ENCODE data around the gene EYS. TPM values are rescaled to one million over a fixed set of nuclear protein-coding genes. Genes with fewer than 3 reads are reported as not detected.

Gene EYS
- total RNA-seq, 1 donor from 2014 or later: not detected

DNA sequence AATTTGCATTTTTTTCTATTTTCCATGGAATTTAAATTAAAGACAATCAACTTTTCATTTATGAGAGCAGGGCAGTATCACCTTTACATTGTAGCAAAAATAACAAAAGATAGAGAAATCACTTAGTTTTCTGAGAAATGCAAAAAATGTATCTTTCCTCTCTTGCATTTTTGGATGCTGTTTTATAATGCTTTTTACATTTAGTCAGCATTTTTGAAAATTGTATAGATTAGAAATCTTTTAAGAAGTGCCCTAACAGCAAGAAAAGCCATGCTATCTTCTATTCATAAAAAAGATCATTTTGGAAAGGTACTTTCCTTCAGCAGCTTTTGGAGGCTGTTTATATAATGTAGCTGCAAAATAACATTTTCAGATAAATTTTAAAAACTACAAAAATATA lies 421.8 kb downstream of the EYS start:
- no peak for ATAC-seq
- intact Hi-C loops (cut with micrococcal nuclease): no loop called here
- no peak for DNase-seq

DNA sequence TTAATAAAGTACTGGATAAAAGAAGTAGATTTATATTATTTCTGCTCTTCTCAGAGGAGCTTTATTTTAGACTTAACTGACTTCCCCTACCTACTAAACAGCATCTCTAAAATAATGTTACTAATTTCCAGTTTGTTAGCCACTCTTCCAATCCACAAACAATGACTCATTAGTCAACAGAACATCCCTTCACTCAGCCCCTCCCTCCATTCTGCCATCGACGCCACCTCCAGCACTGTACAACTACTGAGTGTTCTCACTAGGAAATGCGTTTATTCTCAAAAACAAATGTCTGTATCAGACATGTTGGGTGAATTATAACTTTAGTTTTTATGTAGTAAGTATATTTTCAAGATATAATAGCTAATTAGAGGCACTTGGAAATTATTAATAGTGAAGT lies 427.0 kb downstream of the EYS start:
- intact Hi-C loops (cut with micrococcal nuclease): no loop called here
- ATAC-seq (no peak), DNase-seq (no peak)

DNA sequence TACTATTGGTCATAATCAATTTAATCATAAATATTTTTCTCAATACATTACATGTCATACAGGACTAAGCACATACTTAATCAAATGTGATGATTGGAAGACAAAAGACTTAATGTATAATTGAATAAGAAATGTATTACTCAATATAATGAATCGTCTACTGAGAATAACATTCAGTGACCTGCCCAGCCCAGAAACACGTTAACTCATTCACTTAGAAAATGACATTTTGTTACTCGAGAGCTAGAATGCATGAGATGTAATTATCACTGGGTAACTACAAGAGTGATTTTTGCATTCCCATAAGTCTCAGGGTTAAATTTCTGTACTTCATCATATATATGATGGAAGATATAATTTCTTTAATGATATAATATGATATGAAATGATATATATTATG lies 444.8 kb downstream of the EYS start:
- no peak for ATAC-seq
- DNase-seq: no peak
- intact Hi-C loops (cut with micrococcal nuclease): no loop called here

DNA sequence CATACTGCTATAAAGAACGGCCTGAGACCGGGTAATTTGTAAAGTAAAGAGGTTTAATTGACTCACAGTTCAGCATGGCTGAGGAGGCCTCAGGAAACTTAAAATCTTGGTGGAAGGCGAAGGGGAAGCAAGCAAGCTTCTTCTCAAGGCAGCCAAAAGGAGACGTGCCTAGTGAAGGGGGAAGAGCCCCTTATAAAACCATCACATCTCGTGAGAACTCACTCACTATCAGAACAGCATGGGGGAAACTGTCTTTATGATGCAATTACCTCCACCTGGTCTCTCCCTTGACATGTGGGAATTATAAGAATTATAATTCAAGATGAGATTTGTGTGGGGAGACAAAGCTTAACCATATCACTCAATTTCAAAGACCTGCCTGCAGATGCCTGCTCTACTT lies 447.0 kb downstream of the EYS start:
- no peak for DNase-seq
- intact Hi-C loops (cut with micrococcal nuclease): no loop called here
- no peak for ATAC-seq

DNA sequence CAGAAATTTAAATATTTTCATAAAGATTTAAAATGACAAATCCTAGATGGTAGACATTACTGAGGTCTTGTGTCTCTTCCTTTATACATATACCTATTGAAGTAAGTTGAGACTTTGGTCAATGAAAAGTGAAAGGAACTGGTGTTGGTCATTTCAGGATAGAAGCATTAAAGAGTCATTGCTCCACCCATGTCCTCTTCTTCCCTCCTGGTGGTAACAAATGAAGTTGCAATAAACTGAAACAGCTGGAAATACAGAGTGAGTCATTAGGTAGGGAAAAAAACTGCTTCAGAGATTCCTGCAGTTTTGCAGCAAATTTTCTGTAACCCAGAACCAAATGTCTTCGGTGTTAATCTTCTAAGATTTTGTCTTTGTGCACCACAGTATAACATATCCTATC lies 448.0 kb downstream of the EYS start:
- no peak for ATAC-seq
- no peak for DNase-seq
- intact Hi-C loops (cut with micrococcal nuclease): no loop called here

DNA sequence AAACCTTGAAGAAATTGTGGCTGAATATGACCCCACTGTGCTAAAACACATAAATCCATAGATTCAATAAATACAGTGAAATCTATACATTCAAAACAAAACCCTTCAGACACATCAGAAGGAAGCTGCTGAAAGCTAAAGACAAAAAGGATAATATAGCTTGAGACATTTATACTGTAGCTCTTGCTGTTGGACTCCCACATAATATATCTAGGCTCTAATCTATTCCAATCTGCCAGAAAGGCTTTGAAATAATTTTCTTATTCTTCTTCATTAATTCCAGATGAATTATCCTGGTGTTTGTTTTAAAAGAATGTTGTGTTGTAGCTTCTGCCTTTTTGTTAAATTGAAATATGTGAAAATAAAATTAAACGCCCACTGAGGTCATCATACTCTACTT lies 454.0 kb downstream of the EYS start:
- DNase-seq: no peak
- intact Hi-C loops (cut with micrococcal nuclease): no loop called here
- ATAC-seq: no peak

DNA sequence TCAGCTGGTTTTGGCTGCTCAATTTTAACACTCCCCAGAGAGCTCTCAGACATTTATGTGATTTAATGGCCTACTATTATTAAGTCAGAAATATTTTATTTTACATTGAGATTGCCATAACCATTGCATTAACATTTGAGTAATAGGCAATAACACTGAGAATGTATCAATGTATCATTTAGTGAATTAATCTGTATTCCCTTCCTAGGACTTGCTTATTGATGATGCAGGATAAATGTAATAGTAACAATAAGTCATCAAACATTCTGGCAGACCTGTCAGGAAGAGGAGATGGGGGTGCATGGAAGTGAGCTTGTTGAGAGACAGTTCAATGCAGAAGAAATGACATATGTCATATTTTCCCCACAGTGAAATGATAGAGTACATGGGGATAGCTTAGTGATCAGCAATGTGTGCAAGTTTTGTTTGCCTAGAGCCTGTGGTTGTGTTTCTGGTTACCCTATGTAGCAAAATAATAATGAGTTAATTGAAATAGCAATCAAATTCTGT lies 458.9 kb downstream of the EYS start:
- no peak for ATAC-seq
- intact Hi-C loops (cut with micrococcal nuclease): no loop called here
- DNase-seq: no peak

- ATAC-seq (no peak), DNase-seq (no peak)
- intact Hi-C loops (cut with micrococcal nuclease): no loop called here
Measured at GRCh38 chr6:65231616-65232015, 475.4 kb downstream of the EYS start.

DNA sequence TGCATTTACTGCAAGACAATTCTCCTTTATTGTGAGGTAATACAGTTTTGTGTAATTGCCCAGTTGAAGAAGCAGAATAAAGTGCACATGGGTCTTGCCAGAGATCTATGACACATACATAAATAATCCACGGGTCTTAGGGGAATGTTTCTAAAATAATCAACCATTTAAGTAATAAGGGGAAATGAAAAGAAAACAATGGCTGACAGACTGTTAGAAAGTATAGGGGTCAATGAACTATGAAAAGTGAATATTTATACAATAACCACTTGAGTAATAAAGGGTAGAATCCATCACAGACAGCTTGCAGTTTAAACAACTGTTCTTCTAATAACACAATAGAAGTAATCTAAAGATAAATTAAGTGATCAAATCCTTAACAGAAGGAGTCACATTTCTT lies 477.2 kb downstream of the EYS start:
- no peak for ATAC-seq
- no peak for DNase-seq
- intact Hi-C loops (cut with micrococcal nuclease): no loop called here

GRCh38 chr6:65221153-65221552 lies 485.9 kb downstream of the EYS start:
- no peak for DNase-seq
- intact Hi-C loops (cut with micrococcal nuclease): no loop called here
- no peak for ATAC-seq

- DNase-seq (no peak), ATAC-seq (no peak)
- intact Hi-C loops (cut with micrococcal nuclease): no loop called here
Measured at GRCh38 chr6:65202738-65203137, 504.3 kb downstream of the EYS start.

GRCh38 chr6:65199683-65200082 lies 507.3 kb downstream of the EYS start:
- DNase-seq (no peak), ATAC-seq (no peak)
- intact Hi-C loops (cut with micrococcal nuclease): no loop called here

- ATAC-seq: no peak
- intact Hi-C loops (cut with micrococcal nuclease): no loop called here
- DNase-seq: no peak
Measured at GRCh38 chr6:65199121-65199520, 507.9 kb downstream of the EYS start.

DNA sequence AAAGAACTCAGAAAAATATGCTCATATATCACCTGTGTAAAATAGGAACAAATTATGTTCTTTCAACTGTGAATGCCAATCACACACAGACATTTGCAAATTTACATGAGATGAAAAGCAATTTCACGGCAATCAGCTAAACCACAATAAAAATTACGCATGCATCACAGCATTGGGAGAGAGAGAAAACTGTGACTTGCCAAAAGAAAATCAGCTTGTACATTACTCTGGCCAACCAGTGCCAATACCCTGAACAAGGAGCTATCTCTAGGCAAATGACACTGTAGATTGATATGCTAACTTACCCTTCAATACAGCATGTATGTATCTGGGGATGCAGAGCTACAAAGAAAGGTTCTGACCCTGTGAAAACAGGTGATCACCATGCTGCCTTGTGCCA lies 515.6 kb downstream of the EYS start:
- intact Hi-C loops (cut with micrococcal nuclease): no loop called here
- ATAC-seq (no peak), DNase-seq (no peak)

DNA sequence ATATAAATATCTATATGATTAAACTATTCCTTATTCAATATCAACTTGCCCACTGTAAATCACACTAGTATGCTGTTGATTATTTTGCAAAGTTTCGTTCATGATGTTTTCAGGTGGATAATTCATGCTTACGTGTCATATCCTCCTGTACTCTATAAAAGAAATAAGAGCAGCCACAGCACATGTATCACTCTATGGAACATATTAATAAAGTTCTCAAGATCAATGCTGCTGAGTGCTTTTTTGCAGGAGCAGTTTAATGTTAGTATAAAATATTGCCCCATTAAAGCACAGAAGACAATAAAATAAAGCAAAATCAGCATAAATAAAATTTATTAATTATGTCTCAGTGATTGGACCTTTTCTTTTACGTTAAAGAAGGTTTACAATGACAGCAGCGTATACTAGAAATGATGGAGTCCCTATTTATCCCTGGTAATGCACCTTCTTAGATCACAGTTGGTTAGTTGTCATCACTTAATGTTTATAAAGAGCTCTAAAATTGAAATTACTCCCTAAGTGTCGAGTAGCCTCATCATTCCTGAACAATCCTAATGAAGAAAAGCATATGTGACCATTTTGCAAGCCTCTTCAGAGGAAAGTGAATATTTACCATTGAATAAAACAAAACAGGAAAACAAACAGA lies 517.7 kb downstream of the EYS start:
- ATAC-seq: no peak
- intact Hi-C loops (cut with micrococcal nuclease): no loop called here
- DNase-seq: no peak

GRCh38 chr6:65186826-65187225 lies 520.2 kb downstream of the EYS start:
- ATAC-seq (no peak), DNase-seq (no peak)
- intact Hi-C loops (cut with micrococcal nuclease): no loop called here

DNA sequence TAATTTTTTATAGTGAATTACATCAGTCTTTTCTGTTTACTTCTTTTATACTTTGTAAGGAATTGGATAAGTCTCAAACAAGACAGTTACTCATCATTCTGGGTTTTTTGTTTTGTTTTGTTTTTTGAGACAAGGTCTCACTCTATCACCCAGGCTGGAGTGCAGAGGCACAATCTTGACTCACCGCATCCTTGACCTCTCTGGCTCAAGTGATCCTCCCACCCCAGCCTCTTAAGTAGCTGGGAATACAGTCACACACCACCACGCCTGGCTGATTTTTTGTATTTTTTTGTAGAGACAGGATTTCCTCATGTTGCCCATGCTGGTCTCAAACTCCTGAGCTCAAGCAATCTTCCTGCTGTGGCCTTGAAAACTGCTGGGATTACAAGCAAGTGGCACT lies 524.3 kb downstream of the EYS start:
- intact Hi-C loops (cut with micrococcal nuclease): no loop called here
- DNase-seq (no peak), ATAC-seq (no peak)

GRCh38 chr6:65170273-65170672 lies 536.8 kb downstream of the EYS start:
- intact Hi-C loops (cut with micrococcal nuclease): no loop called here
- ATAC-seq (no peak), DNase-seq (no peak)

DNA sequence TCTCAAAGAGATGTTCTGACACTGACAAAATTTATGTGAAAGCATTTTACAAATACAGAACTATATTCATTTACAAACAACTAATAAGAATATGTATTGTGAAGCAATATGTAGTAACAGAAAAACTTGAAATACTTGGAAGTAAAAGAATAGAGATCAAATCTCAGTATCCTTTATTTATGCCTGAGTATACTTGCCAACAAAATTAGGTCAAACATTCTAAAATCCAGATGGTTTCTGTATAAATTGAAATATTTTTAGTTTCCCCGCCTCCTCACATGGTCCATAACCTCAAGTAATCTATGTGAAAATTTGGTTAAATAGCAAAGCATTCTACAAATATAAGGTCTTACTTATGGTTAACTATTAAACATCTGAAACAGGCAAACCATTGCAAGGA lies 545.4 kb downstream of the EYS start:
- DNase-seq (no peak), ATAC-seq (no peak)
- intact Hi-C loops (cut with micrococcal nuclease): no loop called here

- intact Hi-C loops (cut with micrococcal nuclease): no loop called here
- ATAC-seq (no peak), DNase-seq (no peak)
Measured at GRCh38 chr6:65157025-65157424, 550.0 kb downstream of the EYS start.

DNA sequence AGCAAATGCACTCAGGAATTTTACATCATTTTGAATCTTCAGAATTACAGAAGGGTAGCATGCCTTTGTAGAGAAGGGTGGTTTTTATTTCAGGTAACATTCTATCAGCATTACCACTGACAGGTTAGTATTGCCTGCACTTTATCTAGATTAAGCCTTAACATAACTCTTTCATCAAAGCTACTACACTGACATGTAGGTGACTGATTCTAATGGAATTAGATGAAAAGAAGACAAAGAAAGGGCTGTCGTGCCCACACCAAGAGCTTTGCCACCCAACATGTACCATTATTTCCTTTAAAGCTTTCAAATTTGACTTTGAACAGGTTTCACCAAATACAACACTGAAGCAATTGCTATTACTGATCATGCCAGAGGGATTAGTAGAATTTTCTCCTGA lies 551.9 kb downstream of the EYS start:
- DNase-seq: no peak
- no peak for ATAC-seq
- intact Hi-C loops (cut with micrococcal nuclease): no loop called here

DNA sequence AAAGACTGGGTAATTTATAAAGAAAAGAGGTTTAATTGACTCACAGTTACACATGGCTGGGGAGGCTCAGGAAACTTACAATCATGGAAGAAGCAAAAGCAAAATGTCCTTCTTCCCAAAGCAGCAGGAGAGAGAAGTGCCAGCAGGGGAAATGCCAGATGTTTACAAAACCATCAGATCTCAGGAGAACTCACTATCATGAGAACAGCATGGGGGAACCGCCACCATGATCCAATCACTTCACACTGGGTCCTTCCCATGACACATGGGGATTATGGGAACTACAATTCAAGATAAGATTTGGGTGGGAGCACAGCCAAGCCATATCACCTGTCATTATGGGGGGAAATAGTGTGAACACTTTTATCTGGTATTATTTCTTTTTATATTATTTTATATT lies 557.2 kb downstream of the EYS start:
- ATAC-seq (no peak), DNase-seq (no peak)
- intact Hi-C loops (cut with micrococcal nuclease): no loop called here
